Lower leg skin (tissue), 3 donors: ENCODE measurements around the gene SOX13.

Experiments used
- POLR2A ChIP-seq, 2 donors: fragments of 450-650 bp; IDR thresholded peaks; one replicate each; pipeline ENCODE4 v1.6.1; 2016 to 2017; ENCODE audit warnings: antibody characterized with exemption in 2 of 2, mild to moderate bottlenecking in 1 of 2, moderate library complexity in 1 of 2
- TF ChIP-seq, protein P1 (sequence below), 3 donors: fragments of 450-650 bp; IDR thresholded peaks; one replicate each; pipeline ENCODE4 v1.5.1; 2016; ENCODE audit warnings: antibody characterized with exemption in 3 of 3, mild to moderate bottlenecking in 3 of 3, moderate library complexity in 2 of 3

DNA sequence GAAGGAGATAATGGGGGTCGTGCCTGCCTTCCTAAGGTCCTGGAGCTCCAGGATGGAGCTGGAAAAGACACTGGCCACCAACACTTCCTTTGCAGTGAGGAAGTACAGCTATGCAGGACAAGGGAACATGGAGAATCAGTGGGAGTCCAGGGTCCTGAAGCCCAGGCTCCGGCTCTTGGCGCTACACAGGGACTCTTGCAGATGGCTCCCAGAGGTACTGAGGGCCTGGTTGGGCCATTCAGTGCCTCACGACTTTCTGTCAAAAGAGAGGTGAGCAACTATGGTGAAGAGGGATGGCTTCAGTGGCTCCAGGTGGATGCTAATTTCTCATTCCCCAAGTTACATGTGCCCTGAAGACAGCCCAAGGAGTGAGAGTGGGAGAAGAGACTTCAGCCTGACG is 80.8 kb downstream of the SOX13 start:
- TF ChIP-seq POLR2A (IDR thresholded peaks at IDR 0.05): no peak
- TF ChIP-seq, protein P1, sequence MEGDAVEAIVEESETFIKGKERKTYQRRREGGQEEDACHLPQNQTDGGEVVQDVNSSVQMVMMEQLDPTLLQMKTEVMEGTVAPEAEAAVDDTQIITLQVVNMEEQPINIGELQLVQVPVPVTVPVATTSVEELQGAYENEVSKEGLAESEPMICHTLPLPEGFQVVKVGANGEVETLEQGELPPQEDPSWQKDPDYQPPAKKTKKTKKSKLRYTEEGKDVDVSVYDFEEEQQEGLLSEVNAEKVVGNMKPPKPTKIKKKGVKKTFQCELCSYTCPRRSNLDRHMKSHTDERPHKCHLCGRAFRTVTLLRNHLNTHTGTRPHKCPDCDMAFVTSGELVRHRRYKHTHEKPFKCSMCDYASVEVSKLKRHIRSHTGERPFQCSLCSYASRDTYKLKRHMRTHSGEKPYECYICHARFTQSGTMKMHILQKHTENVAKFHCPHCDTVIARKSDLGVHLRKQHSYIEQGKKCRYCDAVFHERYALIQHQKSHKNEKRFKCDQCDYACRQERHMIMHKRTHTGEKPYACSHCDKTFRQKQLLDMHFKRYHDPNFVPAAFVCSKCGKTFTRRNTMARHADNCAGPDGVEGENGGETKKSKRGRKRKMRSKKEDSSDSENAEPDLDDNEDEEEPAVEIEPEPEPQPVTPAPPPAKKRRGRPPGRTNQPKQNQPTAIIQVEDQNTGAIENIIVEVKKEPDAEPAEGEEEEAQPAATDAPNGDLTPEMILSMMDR (IDR thresholded peaks at IDR 0.05): no peak
